HG03378 (cell line): ENCODE results near the gene ANKRD13D.

Experiments used
- ATAC-seq: cut with Tn5 transposase; IDR thresholded peaks from one replicate; pipeline ENCODE4 v1.9.1; 2021; ENCODE audit warnings: mild to moderate bottlenecking, moderate library complexity; ENCODE audit not compliant: unreplicated experiment

Gene ANKRD13D

DNA sequence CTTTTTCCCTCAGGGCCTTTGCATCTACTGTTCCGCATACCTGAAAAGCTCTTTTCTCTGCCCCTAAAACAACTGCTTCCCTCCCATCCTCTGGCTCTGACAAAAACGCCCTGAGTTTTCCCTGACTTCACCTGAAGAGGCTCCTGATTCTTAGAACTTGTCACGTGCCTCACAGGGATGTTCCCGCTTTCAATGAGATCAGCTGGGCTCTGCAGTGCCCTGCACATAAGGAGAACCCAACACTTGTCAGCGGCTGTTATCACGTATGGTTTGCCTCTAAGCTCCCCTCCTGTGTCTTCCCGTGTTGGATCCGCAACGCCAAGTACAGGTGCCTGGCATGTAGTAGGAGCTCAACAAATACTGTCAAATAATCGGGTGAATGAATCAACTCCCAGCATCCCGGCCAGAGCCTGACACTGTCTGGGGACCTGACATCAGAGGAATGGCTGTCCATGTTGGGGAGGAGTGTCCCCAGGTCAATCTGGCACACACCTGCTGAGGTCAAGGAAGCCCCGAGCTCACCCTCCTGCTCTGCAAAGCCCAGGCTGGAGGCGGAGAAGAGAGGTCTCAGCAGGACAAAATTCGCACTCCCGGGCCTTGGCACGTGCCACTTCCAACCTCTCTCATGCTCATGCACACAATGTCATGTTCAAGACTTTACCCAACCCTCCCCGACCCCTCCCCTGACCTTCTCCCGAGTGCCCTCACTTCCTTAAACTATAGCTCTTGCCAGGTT is 27.0 kb upstream of the ANKRD13D start:
- no peak for ATAC-seq

DNA sequence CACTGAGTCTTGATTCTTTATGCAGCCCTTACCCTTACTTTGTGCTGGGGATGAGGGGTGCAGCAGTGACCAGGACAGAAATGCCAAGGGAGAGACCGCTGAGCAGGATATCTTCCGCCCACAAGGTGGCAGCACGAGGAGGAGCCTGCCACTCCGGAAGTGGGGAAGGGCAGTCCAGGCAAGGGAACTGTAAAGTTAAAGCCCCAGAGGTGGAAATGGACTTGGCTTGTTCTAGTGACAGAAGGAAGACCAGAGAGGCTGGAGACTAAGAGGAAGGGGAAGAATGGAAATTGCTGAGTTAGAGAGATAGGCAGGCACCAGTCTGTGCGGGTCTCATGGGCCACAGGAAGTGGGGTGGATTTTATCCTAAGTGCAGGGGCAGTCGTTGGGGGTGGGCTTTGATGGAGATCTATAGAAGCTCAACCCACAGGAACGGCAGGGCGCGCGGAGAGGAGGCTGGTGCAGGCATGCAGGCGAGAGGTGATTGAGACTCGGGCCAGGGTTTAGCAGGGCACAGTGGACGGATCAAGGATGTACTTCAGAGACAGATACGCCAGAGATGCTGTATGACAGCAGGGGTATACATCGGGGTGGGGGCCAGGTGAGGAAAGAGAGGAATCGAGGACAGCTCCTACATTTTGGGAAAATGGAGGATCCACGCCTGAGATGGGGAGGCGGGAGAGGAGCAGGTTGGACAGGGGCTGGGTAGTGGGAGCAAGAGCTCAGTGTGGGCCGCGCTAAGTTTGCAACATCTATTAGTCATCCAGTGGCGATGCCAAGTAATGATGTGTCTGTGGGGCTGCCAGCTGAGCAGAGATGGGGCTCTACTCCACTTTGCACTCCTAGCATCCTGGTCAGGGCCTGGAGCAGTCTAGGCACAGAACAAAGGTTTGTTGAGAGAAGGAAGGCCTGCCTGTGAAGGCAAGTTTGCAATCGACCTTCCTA is 26.1 kb upstream of the ANKRD13D start:
- ATAC-seq = no peak

DNA sequence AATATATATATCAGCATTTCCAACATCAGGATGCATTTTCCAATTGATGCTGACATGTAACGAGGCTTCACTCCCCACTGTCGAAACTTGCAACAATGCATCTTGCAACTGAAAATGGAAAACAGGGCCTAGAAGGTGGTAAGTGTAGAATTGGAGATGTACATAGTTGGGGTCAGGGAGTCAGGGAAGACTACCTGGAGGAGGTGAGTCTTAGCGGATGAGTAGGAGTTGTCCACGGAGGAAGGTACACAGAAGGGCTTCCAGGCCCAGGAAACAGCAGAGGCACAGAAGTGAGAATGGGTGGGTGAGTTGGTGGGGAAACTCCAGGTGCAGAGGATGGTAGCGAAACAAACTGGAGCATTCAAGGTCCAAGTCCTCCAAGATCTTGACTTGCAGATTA is 24.8 kb upstream of the ANKRD13D start:
- no peak for ATAC-seq

DNA sequence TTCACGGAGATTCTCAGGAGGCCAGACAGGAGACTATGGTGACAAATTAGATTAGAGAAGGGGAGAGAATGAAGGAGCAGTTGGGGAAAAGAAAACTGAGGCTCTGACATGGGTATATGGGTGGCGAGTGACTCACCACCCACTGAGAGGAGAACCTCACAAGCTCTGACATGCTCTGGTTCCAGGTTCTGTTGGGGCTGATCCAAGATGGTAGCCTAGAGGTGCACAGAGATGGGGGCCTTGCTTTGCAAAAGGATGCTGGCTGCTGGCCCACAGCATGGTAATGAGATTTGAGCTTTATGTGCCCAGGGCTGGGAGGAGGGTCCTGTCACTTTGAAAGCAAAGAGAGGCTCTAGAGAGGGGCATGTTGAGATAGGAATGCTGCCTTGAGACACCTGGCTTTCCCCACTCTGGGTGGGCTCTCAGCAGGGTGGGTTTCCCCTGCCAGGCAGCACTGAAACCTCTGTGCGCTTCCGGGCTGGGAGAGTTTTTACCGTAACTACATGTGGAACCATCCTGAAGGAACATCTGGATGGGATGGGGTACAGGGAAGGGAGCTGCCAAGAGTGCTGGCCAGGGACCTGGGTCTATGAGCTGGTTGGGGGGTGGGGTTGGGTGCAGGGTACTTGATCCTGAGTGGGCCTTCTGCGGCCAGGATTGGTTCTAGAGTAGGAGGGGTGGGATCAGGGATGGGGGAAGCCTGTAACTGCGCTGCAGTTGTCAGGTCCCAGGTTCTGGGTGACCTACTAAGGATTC is 24.0 kb upstream of the ANKRD13D start:
- ATAC-seq = no peak

DNA sequence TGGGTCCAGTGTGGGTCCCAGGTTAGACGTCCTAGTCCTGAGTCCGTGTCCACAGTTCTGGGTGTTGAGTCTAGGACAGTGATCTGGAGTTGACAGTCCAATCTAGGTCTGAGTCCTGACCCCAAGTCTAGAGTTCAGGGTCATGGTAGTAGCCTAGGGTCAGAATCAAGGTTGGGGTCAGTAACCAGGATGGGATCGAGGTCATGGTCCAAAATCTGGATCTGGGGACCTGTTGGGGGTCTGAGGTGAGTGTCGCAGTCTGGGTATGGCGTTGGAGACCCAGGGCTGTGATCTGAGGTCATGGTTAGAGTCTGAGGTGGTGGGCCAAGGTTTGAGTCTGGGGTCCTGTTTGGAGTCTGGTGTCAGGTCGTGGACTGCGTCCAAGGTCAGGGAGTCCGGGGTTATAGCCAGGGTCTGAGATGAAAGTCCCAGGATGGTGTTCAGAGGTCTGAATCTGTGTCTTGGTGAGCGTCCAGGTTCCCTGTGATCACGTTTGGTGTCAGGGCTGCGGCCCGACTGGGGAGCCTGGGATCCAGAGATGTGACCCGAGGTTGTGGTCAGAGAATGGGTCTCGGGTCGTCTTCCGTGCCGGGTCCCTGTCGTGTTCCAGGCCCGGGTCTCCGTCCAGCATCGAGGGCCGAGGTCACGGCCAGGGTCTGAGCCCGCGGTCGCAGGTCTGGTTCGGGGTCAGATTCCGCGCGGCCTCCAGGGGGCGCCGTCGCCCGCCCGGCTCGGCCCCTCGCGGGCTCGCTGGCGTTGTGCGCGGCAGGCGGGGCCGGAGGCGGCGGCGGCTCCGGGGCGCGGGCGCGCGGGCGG is 23.3 kb upstream of the ANKRD13D start:
- ATAC-seq = no peak

DNA sequence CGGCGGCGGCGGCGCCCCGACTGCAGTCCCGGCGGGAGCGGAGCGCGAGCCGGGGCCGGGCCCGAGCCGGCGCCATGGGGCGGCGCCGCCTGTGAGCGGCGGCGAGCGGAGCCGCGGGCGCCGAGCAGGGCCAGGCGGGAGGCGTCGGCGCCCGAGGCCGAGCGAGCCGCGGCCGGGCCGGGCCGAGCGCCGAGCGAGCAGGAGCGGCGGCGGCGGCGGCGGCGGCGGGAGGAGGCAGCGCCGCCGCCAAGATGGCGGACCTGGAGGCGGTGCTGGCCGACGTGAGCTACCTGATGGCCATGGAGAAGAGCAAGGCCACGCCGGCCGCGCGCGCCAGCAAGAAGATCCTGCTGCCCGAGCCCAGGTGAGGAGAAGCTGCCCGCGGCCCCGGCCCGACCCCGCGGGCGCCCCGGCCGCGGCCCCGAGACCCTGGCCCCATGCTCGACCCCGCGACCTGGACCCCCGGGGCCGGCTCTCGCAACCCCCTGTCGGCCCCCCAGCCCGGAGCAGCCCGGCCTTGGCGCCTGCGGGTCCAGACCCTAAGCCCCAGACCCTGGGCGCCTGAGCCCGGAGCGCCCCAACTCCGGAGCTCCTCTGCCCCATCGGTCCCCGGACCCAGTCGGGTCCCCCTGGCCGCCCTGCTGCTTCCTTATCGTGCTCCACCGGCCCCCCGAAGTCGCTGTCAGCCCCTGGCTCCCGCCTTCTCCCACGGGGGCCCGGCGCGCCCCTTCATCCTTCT is 22.5 kb upstream of the ANKRD13D start, which contains the start of gene GRK2:
Gene GRK2 (plus strand): TSS at position 25 of the 739 bp plus-strand sequence. CDS start 227 bp downstream, at position 252.
- ATAC-seq = no peak

DNA sequence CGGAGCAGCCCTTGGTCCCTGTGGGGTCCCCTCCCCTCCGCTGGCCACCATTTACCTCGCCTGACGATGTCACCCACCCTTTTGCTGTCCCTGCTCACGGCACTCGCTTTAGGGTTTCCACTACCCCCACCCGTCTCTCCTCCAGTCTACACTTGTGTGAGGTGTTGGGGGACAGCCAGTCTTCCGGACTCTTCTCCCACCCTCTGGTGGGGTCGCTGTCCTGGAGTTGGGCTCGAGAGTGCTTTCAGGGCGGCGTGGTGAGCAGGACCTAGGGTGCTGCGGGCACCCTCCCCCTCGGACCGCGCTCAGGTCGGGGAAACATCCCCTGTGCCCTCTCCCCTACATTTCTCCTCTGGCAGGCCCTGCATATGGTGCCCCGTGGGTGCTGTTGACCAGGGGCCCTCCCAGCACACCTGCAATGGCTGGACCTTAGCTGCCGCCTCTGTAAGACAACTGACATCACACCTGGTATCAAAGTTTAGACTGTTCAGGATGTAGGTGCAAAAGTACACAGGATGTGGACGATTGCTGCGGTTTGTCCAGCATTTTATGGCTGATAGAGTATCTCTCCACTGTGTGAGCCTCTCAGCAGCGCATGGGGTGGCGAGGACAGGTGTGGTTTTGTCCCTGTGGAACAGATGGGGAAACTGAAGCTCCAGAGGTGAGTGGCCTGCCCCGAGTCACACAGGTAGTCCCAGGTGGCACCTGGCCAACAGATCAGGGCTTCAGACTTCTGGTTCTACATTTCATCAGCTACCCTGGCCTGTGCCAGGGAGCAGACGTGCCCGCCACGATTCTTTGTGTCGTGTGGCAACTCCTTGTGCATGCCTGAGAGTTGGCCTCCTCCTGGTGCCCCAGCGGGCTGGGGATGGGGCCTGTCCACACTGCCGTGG is 21.7 kb upstream of the ANKRD13D start:
- no peak for ATAC-seq

DNA sequence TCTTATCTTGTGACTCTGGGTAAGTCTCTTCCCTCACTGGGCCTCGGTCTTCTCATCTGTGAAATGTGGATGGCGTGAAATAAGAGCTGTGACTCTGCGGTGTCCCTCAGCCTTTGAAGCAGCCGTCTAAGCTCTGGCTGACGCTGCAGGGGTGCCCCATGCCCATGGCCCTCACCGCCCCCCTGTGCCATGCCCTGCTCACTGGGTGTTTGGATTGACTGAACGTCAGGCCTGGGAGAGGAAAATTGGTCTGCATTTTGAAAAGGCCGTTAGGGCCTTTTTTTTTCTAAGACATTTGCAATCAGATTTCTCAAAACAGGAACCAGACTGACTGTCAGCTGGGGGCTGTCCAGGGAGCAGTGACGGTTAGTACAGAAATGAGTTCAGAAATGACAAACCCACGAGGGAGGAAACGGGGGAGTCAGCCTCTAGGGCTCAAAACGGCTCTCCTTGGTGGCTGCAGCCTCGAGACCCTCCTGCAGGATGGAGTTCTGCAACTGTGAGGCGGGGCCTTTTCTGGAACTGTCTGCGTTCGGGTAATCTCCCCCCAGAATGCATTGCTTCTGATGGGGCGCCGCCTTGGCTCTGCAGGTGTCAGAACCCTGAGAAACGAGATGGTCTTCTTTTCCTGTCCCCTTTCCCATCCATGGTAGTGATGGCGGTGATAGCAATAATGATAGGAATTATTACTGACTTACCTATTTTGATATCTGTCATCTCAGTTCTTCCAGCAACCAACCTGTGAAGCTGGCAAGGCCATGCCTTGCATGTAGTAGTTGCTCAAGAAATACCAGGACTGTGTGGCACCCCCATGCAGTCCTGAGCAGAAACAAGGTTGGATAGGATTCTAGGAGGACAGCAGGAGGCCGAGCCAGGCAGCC is 20.8 kb upstream of the ANKRD13D start:
- no peak for ATAC-seq

DNA sequence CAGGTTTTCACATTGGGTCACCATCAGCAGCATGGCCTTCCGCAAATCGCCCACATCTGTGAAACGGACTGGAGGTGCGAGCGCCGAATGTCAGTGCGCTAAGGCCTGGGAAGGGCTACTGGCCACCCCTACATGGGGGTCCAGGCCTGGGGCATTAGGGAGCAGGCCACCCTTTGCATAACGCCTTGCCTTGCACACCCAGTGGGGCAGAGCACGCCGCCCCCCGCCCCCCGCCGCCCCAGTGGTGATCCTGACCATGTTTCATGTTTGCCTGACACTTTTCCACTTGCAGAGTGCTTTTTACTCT is 20.2 kb upstream of the ANKRD13D start:
- no peak for ATAC-seq

DNA sequence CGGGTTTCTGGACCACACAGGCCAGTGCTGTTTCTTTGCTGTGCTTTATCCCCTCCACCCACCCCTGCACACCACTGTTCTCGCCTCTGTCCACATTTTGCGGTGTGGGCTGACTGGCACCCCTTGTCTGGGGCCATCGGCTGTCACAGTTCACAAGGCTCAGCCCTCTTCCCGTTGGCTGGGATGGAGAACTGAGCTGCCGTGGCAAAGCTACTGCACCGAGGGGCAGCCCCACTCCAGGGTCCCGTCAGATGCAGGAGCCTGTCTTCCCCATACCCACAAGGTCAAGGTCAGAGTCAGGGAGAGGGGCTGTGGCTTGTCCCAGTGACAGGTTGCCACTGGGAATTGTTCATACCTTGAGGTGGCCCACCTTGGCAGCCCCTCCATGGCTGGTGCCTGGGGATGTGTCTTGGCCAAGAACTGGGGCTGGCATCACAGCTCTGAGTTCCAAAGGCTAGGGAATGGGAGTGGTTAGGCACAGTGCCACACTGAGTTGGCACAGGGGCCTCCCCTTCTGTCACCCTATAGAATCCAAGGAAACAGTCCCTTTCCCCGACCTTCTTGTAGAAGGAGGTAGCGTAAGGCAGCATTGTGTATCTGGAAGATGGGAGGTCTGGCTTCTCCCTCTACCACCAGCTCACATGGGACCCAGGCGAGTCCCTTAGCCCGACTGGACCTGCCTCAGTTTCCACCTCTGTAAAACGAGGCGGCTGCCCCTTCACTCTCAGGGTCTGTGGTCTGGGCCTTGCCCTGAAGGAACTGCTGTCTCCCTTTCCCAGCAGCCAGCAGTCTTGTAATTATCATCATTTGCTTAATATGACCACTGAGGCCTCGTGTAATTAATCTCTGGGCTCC is 19.5 kb upstream of the ANKRD13D start:
- no peak for ATAC-seq

DNA sequence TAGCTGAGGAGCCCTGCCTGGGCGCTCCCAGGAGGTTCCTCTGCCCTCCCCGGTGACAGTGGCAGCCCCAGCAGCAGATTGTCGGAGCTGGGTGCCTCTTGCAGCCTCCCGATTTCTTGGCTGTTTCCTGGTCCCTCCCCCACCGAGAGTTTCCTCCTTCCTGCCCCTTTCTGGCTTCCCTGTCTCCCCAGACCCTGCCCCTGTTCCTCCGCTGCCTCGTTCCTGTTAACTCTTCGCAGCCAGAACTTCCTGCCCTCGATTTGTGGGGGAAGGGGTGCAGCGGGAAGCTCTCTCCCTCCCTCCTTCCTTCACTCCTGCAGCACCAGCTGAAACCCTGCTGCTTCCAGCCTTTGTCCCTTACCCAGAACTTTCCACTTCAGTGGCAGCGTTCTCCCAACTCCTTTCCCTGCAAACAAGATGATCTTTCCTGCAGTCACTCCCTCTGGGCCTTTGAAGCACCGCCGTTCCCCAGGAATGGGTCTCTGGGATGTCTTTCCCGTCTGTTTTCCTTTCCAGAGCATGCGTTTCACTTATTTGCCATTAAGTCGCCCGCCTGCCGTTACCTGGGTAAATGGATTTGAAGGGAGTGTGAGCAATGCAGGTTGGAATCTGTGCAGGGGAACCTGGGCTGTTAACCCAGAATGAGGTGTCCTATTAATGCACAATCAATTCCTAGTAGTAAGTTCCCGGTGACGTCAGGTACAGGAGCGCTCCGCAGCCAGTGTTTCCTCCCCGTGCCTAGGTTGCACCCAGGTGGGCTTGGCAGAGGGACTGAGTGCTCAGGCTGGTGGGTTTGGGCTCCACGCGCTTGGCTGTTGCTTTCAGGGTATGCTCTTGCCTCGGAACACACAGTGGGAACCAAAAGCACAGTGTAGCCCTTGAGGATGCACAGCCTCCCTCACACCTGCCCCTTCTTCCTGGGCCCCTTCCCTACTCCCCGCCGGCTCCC is 18.6 kb upstream of the ANKRD13D start:
- ATAC-seq = no peak

DNA sequence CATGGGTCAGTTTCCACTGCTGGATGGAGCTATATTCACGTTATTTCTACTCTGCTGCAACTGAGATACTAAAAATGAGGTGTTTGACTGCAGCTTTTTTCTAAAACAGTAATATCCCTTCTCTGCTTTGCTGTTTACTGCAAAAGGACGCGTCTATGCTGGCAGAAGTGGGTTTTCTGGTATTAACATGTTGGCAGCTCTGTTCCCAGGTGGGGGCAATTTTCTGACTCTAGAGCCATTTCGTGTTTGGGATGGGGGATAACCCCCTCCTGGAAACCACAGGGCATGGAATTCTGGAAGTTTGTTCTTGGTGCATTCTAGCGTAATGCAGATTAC is 17.9 kb upstream of the ANKRD13D start:
- no peak for ATAC-seq

DNA sequence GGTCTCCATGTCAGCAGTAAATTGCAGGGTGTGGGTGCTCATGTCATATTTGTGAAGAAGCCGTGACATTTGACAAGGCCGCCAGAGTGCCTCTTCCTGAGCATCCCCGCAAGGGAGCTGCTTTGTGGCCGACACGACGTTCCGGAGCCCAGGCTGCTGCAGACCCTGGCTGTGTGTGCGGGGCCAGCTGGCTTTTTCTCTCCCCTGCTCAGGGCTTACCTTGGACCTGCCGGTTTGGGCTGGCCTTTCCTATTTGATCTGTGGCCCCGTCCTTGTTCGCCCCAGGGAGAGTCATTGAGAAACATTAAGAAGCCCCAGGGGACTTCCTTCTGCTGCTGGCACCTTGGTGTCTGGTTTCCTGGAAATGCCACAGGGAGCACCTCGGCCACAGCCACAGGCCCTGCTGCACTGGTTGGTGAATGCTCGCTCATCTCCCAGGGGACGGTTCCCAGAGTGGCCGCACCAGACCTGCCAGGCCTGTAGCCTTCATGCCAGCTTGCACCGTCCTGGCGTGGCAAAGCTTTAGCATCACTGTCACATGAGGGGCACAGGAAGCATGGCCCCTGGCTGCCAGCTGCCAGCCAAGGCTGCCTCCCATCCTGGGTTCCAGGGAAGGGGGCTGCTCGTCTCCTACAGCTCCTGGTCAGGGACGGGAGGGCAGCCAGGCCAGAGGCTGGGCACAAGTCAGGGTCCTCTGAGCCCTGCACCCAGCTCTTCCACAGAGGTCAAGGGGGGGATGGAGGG is 17.4 kb upstream of the ANKRD13D start:
- ATAC-seq = no peak

DNA sequence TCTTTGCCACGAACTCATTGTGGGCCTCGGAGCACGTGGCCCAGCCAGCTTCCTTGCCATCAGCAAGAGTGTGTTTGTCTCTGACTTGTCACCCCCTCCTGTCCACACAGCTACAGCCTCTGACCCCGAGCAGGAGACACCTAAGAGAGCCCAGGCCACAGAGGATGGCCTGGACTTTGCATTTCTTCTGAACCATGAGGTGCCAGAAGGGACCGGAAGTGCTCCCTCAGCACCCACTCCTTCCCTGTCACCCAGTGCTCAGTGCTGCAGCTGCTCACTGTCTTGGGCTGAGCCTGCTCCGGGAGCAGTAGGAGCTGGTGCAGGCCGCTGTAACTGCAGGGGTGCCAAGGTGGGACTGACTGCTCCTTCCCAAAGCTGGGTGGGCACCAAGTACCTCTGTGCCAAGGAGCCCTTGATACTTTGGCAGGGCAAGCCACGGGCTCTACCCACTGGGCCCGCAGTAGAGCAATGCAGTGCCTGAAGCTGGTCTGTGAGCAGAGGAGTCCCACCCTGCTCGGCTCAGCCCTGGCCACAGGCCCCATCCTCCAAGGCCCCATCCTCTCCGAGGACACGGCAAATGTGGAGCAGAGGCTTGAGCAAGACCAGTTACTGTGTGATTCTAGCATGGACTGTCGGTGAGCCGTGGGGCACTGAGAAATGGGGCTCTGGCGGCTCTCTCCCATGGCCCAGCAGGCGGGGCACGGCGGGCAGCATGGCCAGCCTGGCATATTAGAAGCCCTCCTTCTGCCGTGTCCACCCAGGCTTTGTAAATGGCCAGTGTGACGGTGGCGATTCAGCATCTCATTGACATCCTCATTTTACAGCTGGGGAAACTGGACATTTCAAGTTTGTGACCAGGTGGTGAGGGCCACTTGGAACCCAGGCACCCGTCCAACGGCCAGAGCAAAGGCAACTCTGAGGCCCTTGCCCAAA is 16.5 kb upstream of the ANKRD13D start:
- ATAC-seq = no peak
